PC-9 (cell line): ENCODE measurements around the gene HLA-DOA. TPM values are rescaled to one million over a fixed set of nuclear protein-coding genes. Genes with fewer than 3 reads are reported as not detected.

Source experiments
- BruUV-seq: library from RNA; stranded (reverse); fragments of 400-500 nt; replicated peaks from 2 replicates; lab custom pipeline; 2021; lab: Mats Ljungman, UMichigan
- CTCF ChIA-PET: fragments of 300-600 bp; sonication (Branson Sonifier 250); formaldehyde crosslinking; loops from one replicate; lab custom pipeline; 2022; ENCODE audit warnings: antibody characterized with exemption; lab: Charles Lee
- POLR2A ChIA-PET: fragments of 300-600 bp; sonication (Branson Sonifier 250); formaldehyde crosslinking; loops from one replicate; lab custom pipeline; 2022; ENCODE audit warnings: antibody characterized with exemption; ENCODE audit not compliant: unreplicated experiment; lab: Charles Lee
- DNase-seq, 2 experiments: peaks; one replicate each; pipeline versions ENCODE4 v3.0.0 to v3.0.0-alpha.2; 2015 to 2022; ENCODE audit warnings: mixed read lengths in 1 of 2
- H2AFZ ChIP-seq: fragments of 200-600 bp; sonication (generic); 2 replicates; pipeline ENCODE4 v1.8.1; 2017; ENCODE audit warnings: antibody characterized with exemption
- H3F3A ChIP-seq: fragments of 200-600 bp; sonication (generic); 2 replicates; pipeline ENCODE4 v1.8.1; 2017; ENCODE audit warnings: antibody characterized with exemption, mild to moderate bottlenecking, low read depth; ENCODE audit not compliant: insufficient read depth
- H3K27ac ChIP-seq: fragments of 200-600 bp; sonication (generic); 2 replicates; pipeline ENCODE4 v1.6.1; 2016; ENCODE audit warnings: mixed run types
- H3K27me3 ChIP-seq: fragments of 200-600 bp; sonication (generic); 2 replicates; pipeline ENCODE4 v1.6.1; 2016; ENCODE audit warnings: low read depth, mixed run types; ENCODE audit not compliant: insufficient read depth
- H3K36me3 ChIP-seq: fragments of 200-600 bp; sonication (generic); 2 replicates; pipeline ENCODE4 v1.6.1; 2016; ENCODE audit warnings: low read depth, mixed run types
- H3K4me1 ChIP-seq: fragments of 200-600 bp; sonication (generic); replicated peaks from 2 replicates; pipeline ENCODE4 v1.6.1; 2016; ENCODE audit warnings: mixed run types; ENCODE audit not compliant: insufficient read depth
- H3K4me2 ChIP-seq: fragments of 200-600 bp; sonication (generic); 2 replicates; pipeline ENCODE4 v1.6.1; 2017; ENCODE audit warnings: mixed run types
- H3K4me3 ChIP-seq: fragments of 200-600 bp; sonication (generic); 2 replicates; pipeline ENCODE4 v1.6.1; 2016; ENCODE audit warnings: mixed run types
- H3K79me2 ChIP-seq: fragments of 200-600 bp; sonication (generic); 2 replicates; pipeline ENCODE4 v1.6.1; 2017; ENCODE audit warnings: low read depth, mixed run types
- H3K9me2 ChIP-seq: fragments of 200-600 bp; sonication (generic); 2 replicates; pipeline ENCODE4 v1.8.1; 2017; ENCODE audit warnings: mild to moderate bottlenecking; ENCODE audit not compliant: insufficient read depth
- H3K9me3 ChIP-seq: fragments of 200-600 bp; sonication (generic); 2 replicates; pipeline ENCODE4 v1.8.1; 2016; ENCODE audit warnings: low read depth; ENCODE audit not compliant: insufficient read depth
- H4K20me1 ChIP-seq: fragments of 200-600 bp; sonication (generic); 2 replicates; pipeline ENCODE4 v1.8.1; 2017; ENCODE audit not compliant: insufficient read depth
- EZH2 ChIP-seq: fragments of 200-600 bp; sonication (generic); IDR thresholded peaks from 2 replicates; pipeline ENCODE4 v1.8.0; 2017; ENCODE audit warnings: antibody characterized with exemption, low read depth
- intact Hi-C: fragments of 100-400 bp; cut with micrococcal nuclease; formaldehyde crosslinking; loops from one replicate; pipeline ENCODE4 v1.10.0; 2022; ENCODE audit not compliant: unreplicated experiment
- total RNA-seq: library from RNA; stranded (reverse); gene quantifications from 2 replicates; pipeline ENCODE4 v1.2.3, GENCODE V29; 2021
- TF ChIP-seq, protein P1 (sequence below): fragments of 200-600 bp; sonication (generic); conservative IDR thresholded peaks from 2 replicates; pipeline ENCODE4 v1.6.1; 2017; ENCODE audit warnings: mixed run types, antibody characterized with exemption, mild to moderate bottlenecking, moderate library complexity

HLA-DOA gene
- total RNA-seq, 1 experiment from 2014 or later, result not detected

DNA sequence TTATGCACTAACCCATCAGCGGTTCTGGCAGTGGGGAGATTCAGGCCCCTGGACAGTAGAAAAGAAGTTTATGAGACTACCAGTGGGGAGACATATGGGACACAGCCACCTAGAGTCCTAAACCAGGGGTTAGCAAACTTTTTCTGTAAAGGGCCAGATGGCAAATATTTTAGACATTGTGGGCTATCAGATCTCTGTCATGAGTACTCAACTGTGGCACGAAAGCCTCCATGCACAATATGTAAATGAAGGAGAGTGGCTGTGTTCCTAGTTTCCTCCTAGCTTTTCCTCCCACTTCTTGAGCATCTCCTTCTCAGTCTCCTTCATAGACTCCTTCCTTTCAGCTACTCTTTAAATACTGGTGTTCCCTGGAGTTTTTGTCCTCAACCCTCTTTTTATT lies 53.2 kb downstream of the HLA-DOA start:
- Histone ChIP-seq H3K79me2 (no peaks in the 10 kb centered on the region), H2AFZ (no peak overlapping the region), H3K9me2 (no peaks in the 10 kb centered on the region), H3K36me3 (no peaks in the 10 kb centered on the region), H3K27ac (no peak overlapping the region), H3K27me3 (no peaks in the 10 kb centered on the region), H4K20me1 (no peaks in the 10 kb centered on the region), H3K4me3 (no peak overlapping the region), H3K9me3 (no peaks in the 10 kb centered on the region), H3F3A (0 out of 2 replicates have a peak, but pooled peaks cover 3% of the 10 kb centered on the region), H3K4me2 (no peak overlapping the region), H3K4me1 (peaks cover 4% of the 10 kb centered on the region)
- DNase-seq, result no peak
- no TSS peak for BruUV-seq
- ChIA-PET CTCF (no interaction called here), POLR2A (no interaction called here)
- intact Hi-C loops, result no loop called here
- TF ChIP-seq, protein P1, sequence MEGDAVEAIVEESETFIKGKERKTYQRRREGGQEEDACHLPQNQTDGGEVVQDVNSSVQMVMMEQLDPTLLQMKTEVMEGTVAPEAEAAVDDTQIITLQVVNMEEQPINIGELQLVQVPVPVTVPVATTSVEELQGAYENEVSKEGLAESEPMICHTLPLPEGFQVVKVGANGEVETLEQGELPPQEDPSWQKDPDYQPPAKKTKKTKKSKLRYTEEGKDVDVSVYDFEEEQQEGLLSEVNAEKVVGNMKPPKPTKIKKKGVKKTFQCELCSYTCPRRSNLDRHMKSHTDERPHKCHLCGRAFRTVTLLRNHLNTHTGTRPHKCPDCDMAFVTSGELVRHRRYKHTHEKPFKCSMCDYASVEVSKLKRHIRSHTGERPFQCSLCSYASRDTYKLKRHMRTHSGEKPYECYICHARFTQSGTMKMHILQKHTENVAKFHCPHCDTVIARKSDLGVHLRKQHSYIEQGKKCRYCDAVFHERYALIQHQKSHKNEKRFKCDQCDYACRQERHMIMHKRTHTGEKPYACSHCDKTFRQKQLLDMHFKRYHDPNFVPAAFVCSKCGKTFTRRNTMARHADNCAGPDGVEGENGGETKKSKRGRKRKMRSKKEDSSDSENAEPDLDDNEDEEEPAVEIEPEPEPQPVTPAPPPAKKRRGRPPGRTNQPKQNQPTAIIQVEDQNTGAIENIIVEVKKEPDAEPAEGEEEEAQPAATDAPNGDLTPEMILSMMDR, result no peak
- TF ChIP-seq EZH2, result no peak

DNA sequence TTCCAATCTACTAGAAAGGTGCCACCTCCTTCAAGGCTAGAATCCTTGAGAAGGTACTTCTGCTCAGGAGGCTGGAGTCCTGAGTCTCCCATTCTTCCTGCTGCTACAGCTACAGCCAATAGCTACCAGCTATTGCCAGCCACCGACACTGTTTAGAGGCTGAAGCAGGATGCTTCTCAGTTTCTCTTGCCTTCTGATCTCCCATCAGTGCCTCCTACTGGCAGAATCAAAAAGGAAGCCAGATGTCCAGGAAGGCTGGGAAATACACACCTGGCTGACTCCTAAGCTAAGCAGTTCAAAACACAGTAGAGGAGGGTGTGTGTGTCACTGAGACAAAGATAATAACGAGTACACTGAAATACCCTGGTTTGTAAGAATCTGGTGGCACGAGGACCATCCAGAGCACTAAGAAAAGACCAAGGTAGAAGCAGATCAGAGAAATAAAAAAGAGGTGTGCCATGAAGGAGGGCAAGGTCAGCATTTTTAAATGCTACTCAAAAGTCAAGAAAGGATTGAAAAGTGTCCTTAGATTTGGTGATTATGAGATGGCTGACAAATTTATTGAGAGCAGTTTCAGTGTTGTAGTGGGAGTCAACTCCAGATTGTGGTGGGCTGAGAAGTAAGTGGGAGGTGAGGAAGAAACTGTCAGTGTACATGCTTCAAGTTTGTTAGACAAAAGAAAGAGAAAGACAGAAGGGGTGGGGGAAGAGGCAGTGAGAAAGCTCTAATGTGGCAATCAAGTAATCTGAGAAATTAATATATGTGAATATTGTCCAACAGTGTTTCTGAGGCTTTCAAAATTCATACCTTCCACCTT lies 54.2 kb downstream of the HLA-DOA start:
- H4K20me1 ChIP-seq, result no peaks in the 10 kb centered on the region
- BruUV-seq, result no TSS peak

DNA sequence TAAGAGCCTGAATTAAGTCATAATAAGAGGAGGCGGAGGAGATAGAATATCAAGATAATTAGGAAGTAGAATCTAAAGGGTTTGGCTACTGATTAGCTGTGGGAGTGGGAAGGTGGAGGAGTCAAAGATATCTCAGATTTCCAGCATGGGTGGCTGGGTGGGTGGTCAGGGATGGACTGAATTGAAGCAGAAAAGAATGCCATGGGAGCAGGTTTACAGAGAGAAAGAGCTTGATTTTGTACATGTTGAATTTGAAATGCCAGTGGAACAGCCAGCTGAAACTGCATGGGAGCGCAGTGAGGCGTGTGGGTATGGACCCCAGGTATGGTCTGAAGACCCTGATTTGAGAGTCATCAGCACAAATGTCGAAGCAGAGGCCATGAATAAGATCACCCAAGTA lies 55.1 kb downstream of the HLA-DOA start:
- TF ChIP-seq EZH2, result no peak
- TF ChIP-seq, protein P1, result no peak
- H3K9me2 ChIP-seq, result no peaks in the 10 kb centered on the region
- no peaks in the 10 kb centered on the region for H4K20me1 ChIP-seq
- intact Hi-C loops, result no loop called here
- no peak overlapping the region for H3K4me2 ChIP-seq
- 0 out of 2 replicates have a peak, but pooled peaks cover 3% of the 10 kb centered on the region for H3F3A ChIP-seq
- H2AFZ ChIP-seq, result no peak overlapping the region
- H3K27me3 ChIP-seq, result no peaks in the 10 kb centered on the region
- H3K4me3 ChIP-seq, result no peak overlapping the region
- no peak overlapping the region for H3K27ac ChIP-seq
- POLR2A ChIA-PET, result interaction anchor here (2.7 kb wide), 1 partner anchor 17 kb away, joined by 37 read pairs; no protein-coding TSS in a partner anchor
- no peaks in the 10 kb centered on the region for H3K9me3 ChIP-seq
- BruUV-seq, result no TSS peak
- no peaks in the 10 kb centered on the region for H3K36me3 ChIP-seq
- H3K79me2 ChIP-seq, result no peaks in the 10 kb centered on the region
- no peak for DNase-seq
- CTCF ChIA-PET, result interaction anchor here (1.2 to 2.2 kb wide), 3 partner anchors 21 to 30 kb away, joined by 3 to 18 read pairs (median 11); no protein-coding TSS in a partner anchor
- peaks cover 4% of the 10 kb centered on the region for H3K4me1 ChIP-seq

More for the DNA sequence above, 54.2 kb downstream of the HLA-DOA start:
- H3K27me3 ChIP-seq, result no peaks in the 10 kb centered on the region
- DNase-seq, result no peak
- no peak overlapping the region for H2AFZ ChIP-seq
- no peaks in the 10 kb centered on the region for H3K9me3 ChIP-seq
- intact Hi-C loops, result no loop called here
- POLR2A ChIA-PET, result interaction anchor here (0.5 to 0.6 kb wide), 2 partner anchors 60 to 713 kb away, joined by 4 to 10 read pairs; no protein-coding TSS in a partner anchor
- H3K4me1 ChIP-seq, result peaks cover 4% of the 10 kb centered on the region
- CTCF ChIA-PET, result interaction anchor here (0.6 to 1.2 kb wide), 4 partner anchors 22 to 88 kb away, joined by 3 to 5 read pairs (median 4); no protein-coding TSS in a partner anchor
- TF ChIP-seq, protein P1, result peak; percentile 33; the same call in 1 of the 2 replicates
- no peak for TF ChIP-seq EZH2
- H3K36me3 ChIP-seq, result no peaks in the 10 kb centered on the region
- no peak overlapping the region for H3K27ac ChIP-seq
- H3K79me2 ChIP-seq, result no peaks in the 10 kb centered on the region
- H3F3A ChIP-seq, result 0 out of 2 replicates have a peak, but pooled peaks cover 3% of the 10 kb centered on the region
- no peak overlapping the region for H3K4me2 ChIP-seq
- no peaks in the 10 kb centered on the region for H3K9me2 ChIP-seq
- H3K4me3 ChIP-seq, result no peak overlapping the region

Other genes with a start within 250 kb of the HLA-DOA start
- gene HLA-DQB2, start 246.1 kb downstream of the HLA-DOA start, total RNA-seq, result not detected in 2 replicates
- gene HLA-DOB, start 192.6 kb downstream of the HLA-DOA start, total RNA-seq, result 3.4 and 4.3 TPM in 2 replicates
- gene TAP2, start 170.9 kb downstream of the HLA-DOA start, total RNA-seq, result 70.6 and 91.2 TPM in 2 replicates
- 70.8 and 101 TPM in 2 replicates for gene PSMB8, start 165.5 kb downstream of the HLA-DOA start, total RNA-seq
- 23.1 and 23.4 TPM in 2 replicates for gene TAP1, start 155.9 kb downstream of the HLA-DOA start, total RNA-seq
- gene PSMB9, start 155.4 kb downstream of the HLA-DOA start, total RNA-seq, result 37.6 and 48.4 TPM in 2 replicates
- gene HLA-DMB, start 68.6 kb downstream of the HLA-DOA start, total RNA-seq, result 0.73 and 1.1 TPM in 2 replicates
- 18.3 and 22.1 TPM in 2 replicates for gene HLA-DMA, start 56.5 kb downstream of the HLA-DOA start, total RNA-seq
- 130 and 157 TPM in 2 replicates for gene BRD2, start 41.0 kb downstream of the HLA-DOA start, total RNA-seq
- not detected in 2 replicates for gene HLA-DPA1, start 64.1 kb upstream of the HLA-DOA start, total RNA-seq
- not detected in 2 replicates for gene HLA-DPB1, start 66.4 kb upstream of the HLA-DOA start, total RNA-seq
- 2.2 and 3.4 TPM in 2 replicates for gene COL11A2, start 182.9 kb upstream of the HLA-DOA start, total RNA-seq
- 49.8 and 51.5 TPM in 2 replicates for gene RXRB, start 191.1 kb upstream of the HLA-DOA start, total RNA-seq
- gene SLC39A7, start 191.3 kb upstream of the HLA-DOA start, total RNA-seq, result 96.4 and 110 TPM in 2 replicates
- 16.4 and 25.4 TPM in 2 replicates for gene HSD17B8, start 195.1 kb upstream of the HLA-DOA start, total RNA-seq
- gene RING1, start 198.9 kb upstream of the HLA-DOA start, total RNA-seq, result 18.9 and 19.2 TPM in 2 replicates